Tibial nerve (tissue), 3 donors: Measurements from ENCODE around the gene GNB3.

Source experiments
- POLR2A ChIP-seq, 2 donors: fragments of 450-650 bp; IDR thresholded peaks; one replicate each; pipeline ENCODE4 v1.6.1; 2017; ENCODE audit warnings: antibody characterized with exemption in 2 of 2, mild to moderate bottlenecking in 2 of 2, moderate library complexity in 2 of 2
- TF ChIP-seq, protein P1 (sequence below), 5 experiments: fragments of 200-600 bp in 3 of 5; fragments of 450-650 bp in 2 of 5; sonication (generic) in 3 of 5; IDR thresholded peaks; one replicate each; pipeline ENCODE4 v1.5.1; 2016 to 2019; ENCODE audit warnings: antibody characterized with exemption in 5 of 5, mild to moderate bottlenecking in 3 of 5, moderate library complexity in 2 of 5

DNA sequence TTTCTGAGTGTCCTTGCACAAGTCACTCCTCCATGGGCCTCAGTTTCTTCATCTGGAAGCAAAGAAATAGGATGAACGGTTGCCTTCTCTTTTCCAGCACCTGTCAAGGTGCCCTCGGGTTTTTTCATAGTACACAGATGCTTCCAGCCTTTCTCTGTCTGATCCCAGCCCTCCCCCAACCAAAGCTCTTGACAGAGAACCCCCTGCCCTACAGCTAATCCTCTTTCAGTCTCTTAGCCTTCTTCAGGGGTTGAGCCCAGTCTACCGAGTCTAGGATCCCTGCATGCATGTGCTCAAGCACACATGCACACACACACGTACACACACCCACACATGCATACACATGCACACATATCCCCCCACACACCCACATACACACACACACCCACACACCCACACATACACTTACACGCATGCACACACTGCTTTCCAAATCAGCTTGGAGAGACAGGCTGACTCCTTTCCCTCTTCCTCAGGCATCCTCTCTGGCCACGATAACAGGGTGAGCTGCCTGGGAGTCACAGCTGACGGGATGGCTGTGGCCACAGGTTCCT lies 5.7 kb downstream of the GNB3 start:
- TF ChIP-seq POLR2A (IDR thresholded peaks at IDR 0.05): no peak
- TF ChIP-seq, protein P1, sequence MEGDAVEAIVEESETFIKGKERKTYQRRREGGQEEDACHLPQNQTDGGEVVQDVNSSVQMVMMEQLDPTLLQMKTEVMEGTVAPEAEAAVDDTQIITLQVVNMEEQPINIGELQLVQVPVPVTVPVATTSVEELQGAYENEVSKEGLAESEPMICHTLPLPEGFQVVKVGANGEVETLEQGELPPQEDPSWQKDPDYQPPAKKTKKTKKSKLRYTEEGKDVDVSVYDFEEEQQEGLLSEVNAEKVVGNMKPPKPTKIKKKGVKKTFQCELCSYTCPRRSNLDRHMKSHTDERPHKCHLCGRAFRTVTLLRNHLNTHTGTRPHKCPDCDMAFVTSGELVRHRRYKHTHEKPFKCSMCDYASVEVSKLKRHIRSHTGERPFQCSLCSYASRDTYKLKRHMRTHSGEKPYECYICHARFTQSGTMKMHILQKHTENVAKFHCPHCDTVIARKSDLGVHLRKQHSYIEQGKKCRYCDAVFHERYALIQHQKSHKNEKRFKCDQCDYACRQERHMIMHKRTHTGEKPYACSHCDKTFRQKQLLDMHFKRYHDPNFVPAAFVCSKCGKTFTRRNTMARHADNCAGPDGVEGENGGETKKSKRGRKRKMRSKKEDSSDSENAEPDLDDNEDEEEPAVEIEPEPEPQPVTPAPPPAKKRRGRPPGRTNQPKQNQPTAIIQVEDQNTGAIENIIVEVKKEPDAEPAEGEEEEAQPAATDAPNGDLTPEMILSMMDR (IDR thresholded peaks at IDR 0.05): no peak
